ENCODE measurements around the gene EPS8L2. TPM values are rescaled to one million over a fixed set of nuclear protein-coding genes. Genes with fewer than 3 reads are reported as not detected.

The EPS8L2 gene
- total RNA-seq, 1 experiment from 2014 or later: 119 TPM

DNA sequence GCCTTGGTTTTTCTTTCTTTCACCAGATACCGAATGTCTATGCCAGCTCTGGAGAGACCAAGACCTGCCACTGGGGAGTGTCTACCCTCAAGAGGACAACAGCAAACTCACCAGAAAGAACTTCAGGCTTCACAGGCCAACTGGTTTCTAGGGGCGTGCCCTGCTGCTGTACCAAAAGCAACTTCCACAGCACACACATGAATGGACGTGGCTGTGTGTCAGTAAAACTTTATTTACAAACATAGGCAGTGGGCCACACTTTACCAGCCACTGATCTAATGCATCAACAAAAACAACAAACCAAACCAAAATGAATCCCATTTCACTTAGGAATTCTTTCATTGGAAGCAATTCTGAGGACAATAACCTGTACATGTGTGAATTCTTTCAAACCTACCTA, 27.7 kb upstream of the EPS8L2 start:
- no TSS peak for BruUV-seq (replicated peaks)
- POLR2A ChIA-PET: no interaction called here
- peaks cover 63% of the 10 kb centered on the region for H3K36me3 Mint-ChIP-seq (ENCODE audit: insufficient read depth, unreplicated experiment)
- intact Hi-C loops (cut with micrococcal nuclease): no loop called here
- no peaks in the 10 kb centered on the region for H3K9me3 Mint-ChIP-seq (ENCODE audit: unreplicated experiment)
- no peak overlapping the region for H3K4me3 Mint-ChIP-seq (ENCODE audit: unreplicated experiment)
- no peak overlapping the region for H3K27ac Mint-ChIP-seq (ENCODE audit: low read depth, unreplicated experiment)
- H3K27me3 Mint-ChIP-seq (ENCODE audit: insufficient read depth, unreplicated experiment): no peaks in the 10 kb centered on the region
- DNase-seq (ENCODE audit: unreplicated experiment): no peak
- TF ChIP-seq, protein P1, sequence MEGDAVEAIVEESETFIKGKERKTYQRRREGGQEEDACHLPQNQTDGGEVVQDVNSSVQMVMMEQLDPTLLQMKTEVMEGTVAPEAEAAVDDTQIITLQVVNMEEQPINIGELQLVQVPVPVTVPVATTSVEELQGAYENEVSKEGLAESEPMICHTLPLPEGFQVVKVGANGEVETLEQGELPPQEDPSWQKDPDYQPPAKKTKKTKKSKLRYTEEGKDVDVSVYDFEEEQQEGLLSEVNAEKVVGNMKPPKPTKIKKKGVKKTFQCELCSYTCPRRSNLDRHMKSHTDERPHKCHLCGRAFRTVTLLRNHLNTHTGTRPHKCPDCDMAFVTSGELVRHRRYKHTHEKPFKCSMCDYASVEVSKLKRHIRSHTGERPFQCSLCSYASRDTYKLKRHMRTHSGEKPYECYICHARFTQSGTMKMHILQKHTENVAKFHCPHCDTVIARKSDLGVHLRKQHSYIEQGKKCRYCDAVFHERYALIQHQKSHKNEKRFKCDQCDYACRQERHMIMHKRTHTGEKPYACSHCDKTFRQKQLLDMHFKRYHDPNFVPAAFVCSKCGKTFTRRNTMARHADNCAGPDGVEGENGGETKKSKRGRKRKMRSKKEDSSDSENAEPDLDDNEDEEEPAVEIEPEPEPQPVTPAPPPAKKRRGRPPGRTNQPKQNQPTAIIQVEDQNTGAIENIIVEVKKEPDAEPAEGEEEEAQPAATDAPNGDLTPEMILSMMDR (IDR thresholded peaks at IDR 0.05; ENCODE audit: unreplicated experiment): no peak
- CTCF ChIA-PET: no interaction called here
- no peaks in the 10 kb centered on the region for H3K4me1 Mint-ChIP-seq (ENCODE audit: insufficient read depth, unreplicated experiment)

DNA sequence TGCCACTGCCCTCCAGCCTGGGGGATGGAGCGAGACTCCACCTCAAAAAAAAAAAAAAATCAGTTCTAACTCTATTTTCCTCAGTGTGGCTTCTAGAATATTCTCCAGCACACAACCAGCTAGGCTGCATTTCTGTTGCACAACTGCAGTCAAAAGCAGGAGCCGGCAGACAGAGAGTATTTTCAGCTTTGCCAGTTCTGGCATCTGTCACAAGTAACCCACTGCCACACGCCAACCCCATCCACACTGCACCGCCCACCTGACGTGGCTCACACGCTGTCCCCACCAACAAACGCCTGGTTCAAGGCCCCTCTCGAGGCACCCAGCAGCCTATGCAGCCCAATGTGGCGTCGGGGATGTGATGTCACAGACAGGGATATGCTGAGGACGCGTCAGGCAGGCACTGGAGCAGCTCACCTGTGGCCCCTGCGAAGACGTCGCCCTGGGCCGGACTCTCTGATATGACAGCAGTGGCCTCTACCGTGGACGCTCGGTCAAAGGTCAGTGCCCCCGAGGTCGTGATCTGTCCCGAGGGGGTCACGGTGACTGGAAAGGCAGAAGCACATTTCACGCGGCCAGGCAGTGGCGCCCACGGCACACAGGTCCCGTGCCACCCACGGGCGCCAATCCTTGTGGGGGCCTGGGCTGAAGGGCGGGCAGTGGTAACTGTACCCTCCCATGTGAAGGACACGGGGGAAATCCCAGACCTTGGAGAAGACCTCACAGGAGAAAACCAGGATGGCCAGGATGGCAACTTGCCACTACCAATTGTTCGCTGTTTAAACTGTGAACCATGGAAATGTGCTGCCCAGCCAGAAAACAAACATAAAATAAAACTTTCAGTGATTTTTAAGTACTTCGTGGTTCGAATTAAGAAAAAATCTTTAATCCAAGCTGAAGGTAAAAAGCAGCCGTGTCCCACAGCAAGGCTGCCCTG, 26.5 kb upstream of the EPS8L2 start:
- H3K27me3 Mint-ChIP-seq (ENCODE audit: insufficient read depth, unreplicated experiment): no peaks in the 10 kb centered on the region
- TF ChIP-seq, protein P1 (IDR thresholded peaks at IDR 0.05; ENCODE audit: unreplicated experiment): no peak
- ChIA-PET CTCF (interaction anchor here (0.6 kb wide), 1 partner anchor 1321 kb away, joined by 3 read pairs; no protein-coding TSS in a partner anchor), POLR2A (interaction anchor here (0.6 to 1.0 kb wide), 3 partner anchors 30 to 38 kb away, joined by 3 to 5 read pairs (median 3); no protein-coding TSS in a partner anchor)
- intact Hi-C loops (cut with micrococcal nuclease): no loop called here
- H3K4me3 Mint-ChIP-seq (ENCODE audit: unreplicated experiment): no peak overlapping the region
- H3K4me1 Mint-ChIP-seq (ENCODE audit: insufficient read depth, unreplicated experiment): no peaks in the 10 kb centered on the region
- H3K9me3 Mint-ChIP-seq (ENCODE audit: unreplicated experiment): no peaks in the 10 kb centered on the region
- no TSS peak for BruUV-seq (replicated peaks)
- peaks cover 63% of the 10 kb centered on the region for H3K36me3 Mint-ChIP-seq (ENCODE audit: insufficient read depth, unreplicated experiment)
- no peak overlapping the region for H3K27ac Mint-ChIP-seq (ENCODE audit: low read depth, unreplicated experiment)
- no peak for DNase-seq (ENCODE audit: unreplicated experiment)

DNA sequence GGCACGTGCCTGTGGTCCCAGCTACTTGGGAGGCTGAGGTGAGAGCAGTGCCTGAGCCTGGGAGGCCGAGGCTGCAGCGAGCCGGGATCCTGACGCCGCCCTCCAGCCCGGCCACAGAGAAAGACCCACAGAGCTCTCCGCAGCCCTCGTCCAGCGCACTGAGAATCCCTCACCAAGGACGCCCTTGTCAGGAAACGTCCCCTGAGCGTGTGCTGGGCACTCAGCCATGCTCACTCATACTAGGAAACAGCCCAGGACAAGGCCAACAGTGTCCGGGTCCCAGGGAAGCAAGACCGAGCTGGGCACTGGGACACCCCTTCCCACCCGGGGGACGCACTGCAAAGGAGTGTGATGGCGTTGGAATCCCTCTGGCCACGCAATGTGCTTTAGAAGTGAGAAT, 25.6 kb upstream of the EPS8L2 start:
- no peak for DNase-seq (ENCODE audit: unreplicated experiment)
- ChIA-PET CTCF (no interaction called here), POLR2A (interaction anchor here (1.2 kb wide), 1 partner anchor 139 kb away, joined by 3 read pairs; the partner anchor contains the start of gene PNPLA2)
- Mint-ChIP-seq H3K36me3 (ENCODE audit: insufficient read depth, unreplicated experiment) (peaks cover 65% of the 10 kb centered on the region), H3K27ac (ENCODE audit: low read depth, unreplicated experiment) (no peak overlapping the region), H3K4me3 (ENCODE audit: unreplicated experiment) (no peak overlapping the region), H3K27me3 (ENCODE audit: insufficient read depth, unreplicated experiment) (no peaks in the 10 kb centered on the region), H3K4me1 (ENCODE audit: insufficient read depth, unreplicated experiment) (no peaks in the 10 kb centered on the region), H3K9me3 (ENCODE audit: unreplicated experiment) (no peaks in the 10 kb centered on the region)
- TF ChIP-seq, protein P1 (IDR thresholded peaks at IDR 0.05; ENCODE audit: unreplicated experiment): no peak
- BruUV-seq (replicated peaks): no TSS peak
- intact Hi-C loops (cut with micrococcal nuclease): no loop called here

DNA sequence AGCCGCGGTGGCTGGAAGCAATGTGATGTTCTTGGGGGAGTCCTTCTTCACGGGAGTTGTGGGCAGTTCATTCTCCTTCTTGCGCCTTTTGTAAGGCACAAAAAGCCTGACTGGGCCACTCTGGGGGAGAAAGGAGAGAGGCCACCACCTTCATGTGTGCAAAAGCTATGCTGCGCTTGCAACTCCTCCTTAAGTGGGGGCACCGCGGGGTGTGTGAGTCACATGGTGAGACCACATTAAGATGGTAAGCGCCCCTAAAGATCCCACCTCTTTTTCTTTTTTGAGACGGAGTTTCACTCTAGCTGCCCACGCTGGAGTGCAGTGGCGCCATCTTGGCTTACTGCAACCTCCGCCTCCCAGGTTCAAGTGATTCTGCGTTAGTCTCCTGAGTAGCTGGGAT, 25.1 kb upstream of the EPS8L2 start:
- intact Hi-C loops (cut with micrococcal nuclease): no loop called here
- H3K4me1 Mint-ChIP-seq (ENCODE audit: insufficient read depth, unreplicated experiment): no peaks in the 10 kb centered on the region
- ChIA-PET CTCF (interaction anchor here (0.6 kb wide), 1 partner anchor 124 kb away, joined by 3 read pairs; no protein-coding TSS in a partner anchor), POLR2A (interaction anchor here (0.6 to 1.2 kb wide), 3 partner anchors 14 to 172 kb away, joined by 3 to 4 read pairs (median 3); partner anchors contain the start of genes DEAF1, PNPLA2 and TMEM80)
- no peaks in the 10 kb centered on the region for H3K9me3 Mint-ChIP-seq (ENCODE audit: unreplicated experiment)
- peaks cover 67% of the 10 kb centered on the region for H3K36me3 Mint-ChIP-seq (ENCODE audit: insufficient read depth, unreplicated experiment)
- H3K4me3 Mint-ChIP-seq (ENCODE audit: unreplicated experiment): no peak overlapping the region
- BruUV-seq (replicated peaks): no TSS peak
- no peak overlapping the region for H3K27ac Mint-ChIP-seq (ENCODE audit: low read depth, unreplicated experiment)
- no peak for DNase-seq (ENCODE audit: unreplicated experiment)
- H3K27me3 Mint-ChIP-seq (ENCODE audit: insufficient read depth, unreplicated experiment): no peaks in the 10 kb centered on the region
- TF ChIP-seq, protein P1 (IDR thresholded peaks at IDR 0.05; ENCODE audit: unreplicated experiment): no peak
